LHCN-M2 (cell line): ENCODE data around the gene ENTPD3. TPM values are rescaled to one million over a fixed set of nuclear protein-coding genes. Genes with fewer than 3 reads are reported as not detected.

Experiments
- DNase-seq: peaks from one replicate; pipeline ENCODE4 v3.0.0-alpha.2; 2012; ENCODE audit warnings: low read depth
- polyA plus RNA-seq: library from polyadenylated mRNA; unstranded; fragments of >200 nt; gene quantifications from one replicate; pipeline ENCODE4 v1.2.1, GENCODE V29; 2012; ENCODE audit warnings: missing spikeins
- total RNA-seq: library from RNA; depleted of rRNA; stranded (reverse); fragments of >200 nt; gene quantifications from 2 replicates; pipeline ENCODE4 v1.2.3, GENCODE V29; 2014; rRNA removed

ENTPD3 gene
- not detected in 2 replicates for total RNA-seq
- polyA plus RNA-seq: not detected

GRCh38 chr3:40387001-40387894 is at the start of gene ENTPD3:
ENTPD3 (plus strand) TSS chr3:40387184; CDS start chr3:40388058, 874 bp downstream.
- DNase-seq: no peak

GRCh38 chr3:40339871-40340270 is 47.1 kb upstream of the ENTPD3 start:
- DNase-seq: no peak

GRCh38 chr3:40340541-40341170 is 46.3 kb upstream of the ENTPD3 start:
- DNase-seq: no peak

GRCh38 chr3:40341671-40342070 is 45.3 kb upstream of the ENTPD3 start:
- DNase-seq: no peak

- DNase-seq: no peak
Observed at GRCh38 chr3:40350529-40350928, 36.5 kb upstream of the ENTPD3 start.

GRCh38 chr3:40355410-40355809 is 31.6 kb upstream of the ENTPD3 start:
- DNase-seq: no peak

- DNase-seq: no peak
Observed at GRCh38 chr3:40358454-40358853, 28.5 kb upstream of the ENTPD3 start.

- no peak for DNase-seq
Observed at GRCh38 chr3:40363674-40364073, 23.3 kb upstream of the ENTPD3 start.

GRCh38 chr3:40366203-40367162 is 20.5 kb upstream of the ENTPD3 start:
- DNase-seq: peak; percentile 23

GRCh38 chr3:40369716-40370115 is 17.3 kb upstream of the ENTPD3 start:
- DNase-seq: no peak

GRCh38 chr3:40377822-40378221 is 9.2 kb upstream of the ENTPD3 start:
- DNase-seq: no peak

- DNase-seq: no peak
Observed at GRCh38 chr3:40379674-40380306, 7.2 kb upstream of the ENTPD3 start.

GRCh38 chr3:40381904-40382616 is 4.9 kb upstream of the ENTPD3 start:
- DNase-seq: no peak

- no peak for DNase-seq
Observed at GRCh38 chr3:40382617-40382979, 4.4 kb upstream of the ENTPD3 start.

- no peak for DNase-seq
Observed at GRCh38 chr3:40386213-40386612, 771 bp upstream of the ENTPD3 start.

- DNase-seq: no peak
Observed at GRCh38 chr3:40387895-40388254, 891 bp downstream of the ENTPD3 start.

GRCh38 chr3:40396406-40396805 is 9.4 kb downstream of the ENTPD3 start:
- no peak for DNase-seq

GRCh38 chr3:40397129-40397528 is 10.1 kb downstream of the ENTPD3 start:
- DNase-seq: no peak

- no peak for DNase-seq
Observed at GRCh38 chr3:40397912-40398311, 10.9 kb downstream of the ENTPD3 start.

GRCh38 chr3:40398346-40398745 is 11.4 kb downstream of the ENTPD3 start:
- no peak for DNase-seq
